PC-3 (cell line): Measurements from ENCODE around the gene SMAD3. TPM values are rescaled to one million over a fixed set of nuclear protein-coding genes. Genes with fewer than 3 reads are reported as not detected.

ENCODE experiments used
- ATAC-seq: fragments of 200-7000 bp; cut with Tn5 transposase; 2 replicates; pipeline ENCODE4 v1.9.1; 2020; ENCODE audit warnings: mild to moderate bottlenecking, moderate library complexity
- BruUV-seq: library from RNA; stranded (reverse); fragments of 400-500 nt; replicated peaks from 2 replicates; lab custom pipeline; 2021; lab: Mats Ljungman, UMichigan
- CTCF ChIA-PET: fragments of 300-600 bp; sonication (Branson Sonifier 250); formaldehyde crosslinking; loops from one replicate; lab custom pipeline; 2022; ENCODE audit warnings: antibody characterized with exemption; lab: Charles Lee
- POLR2A ChIA-PET: fragments of 300-600 bp; sonication (Branson Sonifier 250); formaldehyde crosslinking; loops from one replicate; lab custom pipeline; 2022; ENCODE audit warnings: antibody characterized with exemption; ENCODE audit not compliant: unreplicated experiment; lab: Charles Lee
- DNase-seq: peaks from one replicate; pipeline ENCODE4 v3.0.0-alpha.2; 2015
- H2AFZ ChIP-seq: fragments of 300-600 bp; sonication (generic); 2 replicates; pipeline ENCODE4 v1.6.0; 2016; ENCODE audit warnings: antibody characterized with exemption, low read length
- H3F3A ChIP-seq: fragments of 300-600 bp; sonication (generic); one replicate; pipeline ENCODE4 v1.6.0; 2017; ENCODE audit warnings: antibody characterized with exemption, low read length, control low read depth, mild to moderate bottlenecking; ENCODE audit not compliant: unreplicated experiment
- H3K27ac ChIP-seq: fragments of 300-600 bp; sonication (generic); 2 replicates; pipeline ENCODE4 v1.5.1; 2016; ENCODE audit warnings: mild to moderate bottlenecking, low read length
- H3K27me3 ChIP-seq: fragments of 300-600 bp; sonication (generic); 2 replicates; pipeline ENCODE4 v1.6.1; 2016; ENCODE audit warnings: low read length, mixed read lengths
- H3K36me3 ChIP-seq: fragments of 300-600 bp; sonication (generic); 2 replicates; pipeline ENCODE4 v1.6.1; 2016; ENCODE audit warnings: low read depth, mixed run types, low read length, mixed read lengths
- H3K4me1 ChIP-seq: fragments of 300-600 bp; sonication (generic); 2 replicates; pipeline ENCODE4 v1.5.1; 2016; ENCODE audit warnings: low read length; ENCODE audit not compliant: insufficient read depth
- H3K4me2 ChIP-seq: fragments of 300-600 bp; sonication (generic); 2 replicates; pipeline ENCODE4 v1.6.0; 2016; ENCODE audit warnings: low read length
- H3K4me3 ChIP-seq: fragments of 300-600 bp; sonication (generic); 2 replicates; pipeline ENCODE4 v1.5.1; 2016; ENCODE audit warnings: mild to moderate bottlenecking, low read length, mixed read lengths
- H3K79me2 ChIP-seq: fragments of 300-600 bp; sonication (generic); 2 replicates; pipeline ENCODE4 v1.6.1; 2017; ENCODE audit warnings: low read length, mixed read lengths
- H3K9ac ChIP-seq: fragments of 300-600 bp; sonication (generic); 2 replicates; pipeline ENCODE4 v1.6.0; 2016; ENCODE audit warnings: mild to moderate bottlenecking, low read length
- H3K9me2 ChIP-seq: fragments of 300-600 bp; sonication (generic); replicated peaks from 2 replicates; pipeline ENCODE4 v1.6.1; 2016; ENCODE audit warnings: mixed run types, low read length, mixed read lengths
- H3K9me3 ChIP-seq: fragments of 300-600 bp; sonication (generic); 2 replicates; pipeline ENCODE4 v1.6.1; 2016; ENCODE audit warnings: low read length, mixed read lengths
- H4K20me1 ChIP-seq: fragments of 300-600 bp; sonication (generic); 2 replicates; pipeline ENCODE4 v1.6.1; 2016; ENCODE audit warnings: low read length, mixed read lengths
- EZH2 ChIP-seq: fragments of 300-600 bp; sonication (generic); IDR thresholded peaks from one replicate; pipeline ENCODE4 v1.6.1; 2017; ENCODE audit warnings: antibody characterized with exemption, mild to moderate bottlenecking, low read length; ENCODE audit not compliant: unreplicated experiment
- EZH2phosphoT487 ChIP-seq: fragments of 300-600 bp; sonication (generic); IDR thresholded peaks from 2 replicates; pipeline ENCODE4 v1.6.1; 2018; ENCODE audit warnings: mild to moderate bottlenecking, antibody characterized with exemption, low read length, borderline replicate concordance
- intact Hi-C: fragments of 100-400 bp; cut with micrococcal nuclease; formaldehyde crosslinking; loops from 2 replicates; pipeline ENCODE4 v1.9.0; 2023
- total RNA-seq: library from RNA; depleted of rRNA; stranded (reverse); fragments of >200 nt; gene quantifications from 2 replicates; pipeline ENCODE4 v1.2.3, GENCODE V29; 2014
- TF ChIP-seq, protein P1 (sequence below): fragments of 300-600 bp; sonication (generic); conservative IDR thresholded peaks from 2 replicates; pipeline ENCODE4 v1.5.1; 2017; ENCODE audit warnings: antibody characterized with exemption, low read depth, mild to moderate bottlenecking, low read length

SMAD3 gene
- total RNA-seq, 1 experiment from 2014 or later = 75.6 TPM

DNA sequence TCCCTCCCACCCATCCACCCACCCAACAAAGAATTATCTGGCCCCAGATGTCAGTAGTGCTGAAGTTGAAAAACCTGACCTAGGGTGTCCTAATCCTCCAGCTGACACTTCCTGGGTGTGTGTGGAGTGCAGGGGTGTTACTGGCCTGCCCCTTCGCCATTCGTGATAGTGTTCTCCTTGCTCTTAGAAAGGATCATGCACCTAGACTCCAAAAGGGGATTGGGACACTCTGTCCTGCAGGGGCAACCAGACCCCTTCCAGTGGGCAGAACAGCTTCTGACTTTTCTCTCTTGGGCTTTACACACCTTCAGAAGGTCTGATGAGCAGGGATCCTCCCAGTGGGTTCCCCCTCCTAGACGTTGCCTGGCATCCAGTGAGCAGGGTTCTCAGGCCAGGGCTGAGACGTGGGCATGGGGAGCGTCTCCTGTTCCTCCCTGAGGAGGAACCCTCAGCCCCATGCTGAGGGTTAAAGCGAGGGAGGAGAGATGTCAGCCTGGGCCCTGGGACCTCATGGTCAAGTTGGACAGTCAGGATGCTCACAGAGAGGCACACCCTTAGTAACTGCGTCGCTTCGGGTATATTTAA lies 114.1 kb downstream of the SMAD3 start:
- Histone ChIP-seq H3K4me2 (no peak overlapping the region), H2AFZ (no peak overlapping the region), H3K4me1 (peaks cover 48% of the 10 kb centered on the region), H3K9me2 (no peaks in the 10 kb centered on the region), H3K9ac (no peak overlapping the region), H3K27me3 (no peaks in the 10 kb centered on the region), H3K9me3 (no peaks in the 10 kb centered on the region), H4K20me1 (no peaks in the 10 kb centered on the region), H3K79me2 (peaks cover 52% of the 10 kb centered on the region), H3F3A (peaks cover 2% of the 10 kb centered on the region), H3K36me3 (peaks cover 63% of the 10 kb centered on the region), H3K4me3 (no peak overlapping the region), H3K27ac (0 out of 2 replicates have a peak overlapping the region, but pooled peaks have one; percentile 9)
- TF ChIP-seq EZH2phosphoT487 (no peak), EZH2 (no peak)
- TF ChIP-seq, protein P1, sequence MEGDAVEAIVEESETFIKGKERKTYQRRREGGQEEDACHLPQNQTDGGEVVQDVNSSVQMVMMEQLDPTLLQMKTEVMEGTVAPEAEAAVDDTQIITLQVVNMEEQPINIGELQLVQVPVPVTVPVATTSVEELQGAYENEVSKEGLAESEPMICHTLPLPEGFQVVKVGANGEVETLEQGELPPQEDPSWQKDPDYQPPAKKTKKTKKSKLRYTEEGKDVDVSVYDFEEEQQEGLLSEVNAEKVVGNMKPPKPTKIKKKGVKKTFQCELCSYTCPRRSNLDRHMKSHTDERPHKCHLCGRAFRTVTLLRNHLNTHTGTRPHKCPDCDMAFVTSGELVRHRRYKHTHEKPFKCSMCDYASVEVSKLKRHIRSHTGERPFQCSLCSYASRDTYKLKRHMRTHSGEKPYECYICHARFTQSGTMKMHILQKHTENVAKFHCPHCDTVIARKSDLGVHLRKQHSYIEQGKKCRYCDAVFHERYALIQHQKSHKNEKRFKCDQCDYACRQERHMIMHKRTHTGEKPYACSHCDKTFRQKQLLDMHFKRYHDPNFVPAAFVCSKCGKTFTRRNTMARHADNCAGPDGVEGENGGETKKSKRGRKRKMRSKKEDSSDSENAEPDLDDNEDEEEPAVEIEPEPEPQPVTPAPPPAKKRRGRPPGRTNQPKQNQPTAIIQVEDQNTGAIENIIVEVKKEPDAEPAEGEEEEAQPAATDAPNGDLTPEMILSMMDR = no peak
- ATAC-seq = no peak
- ChIA-PET POLR2A (interaction anchor here (0.5 kb wide), 1 partner anchor 54 kb away, joined by 3 read pairs; no protein-coding TSS in a partner anchor), CTCF (no interaction called here)
- no peak for DNase-seq
- intact Hi-C loops = no loop called here
- no TSS peak for BruUV-seq

DNA sequence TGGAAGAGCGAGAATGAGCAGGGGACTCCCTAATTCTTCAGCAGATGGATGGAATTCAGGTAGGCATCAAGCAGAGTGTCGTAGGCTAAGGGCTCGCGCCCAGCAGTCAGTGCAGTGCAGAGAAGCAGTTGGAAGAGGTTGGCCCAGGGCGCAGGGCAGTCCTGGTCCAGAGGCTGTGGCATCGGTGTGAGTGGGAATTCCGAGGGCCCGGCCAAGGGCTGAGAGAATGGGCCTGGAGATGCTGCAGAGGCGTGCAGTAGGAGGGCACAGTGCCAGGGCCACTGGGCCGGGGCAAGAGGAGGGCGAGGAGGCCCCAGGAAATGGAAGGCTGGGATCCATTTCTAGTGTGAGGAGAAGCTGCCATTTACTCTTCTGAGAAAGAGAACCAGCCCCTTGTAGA lies 114.6 kb downstream of the SMAD3 start:
- no peaks in the 10 kb centered on the region for H3F3A ChIP-seq
- intact Hi-C loops = no loop called here
- peaks cover 52% of the 10 kb centered on the region for H3K79me2 ChIP-seq
- no peaks in the 10 kb centered on the region for H3K9me2 ChIP-seq
- H3K9ac ChIP-seq = no peak overlapping the region
- H3K27me3 ChIP-seq = no peaks in the 10 kb centered on the region
- POLR2A ChIA-PET = no interaction called here
- H3K4me1 ChIP-seq = peaks cover 44% of the 10 kb centered on the region
- H3K9me3 ChIP-seq = no peaks in the 10 kb centered on the region
- H3K4me3 ChIP-seq = no peak overlapping the region
- TF ChIP-seq EZH2 (no peak), EZH2phosphoT487 (no peak)
- TF ChIP-seq, protein P1 = no peak
- 0 out of 2 replicates have a peak overlapping the region, but pooled peaks have one; percentile 9 for H3K27ac ChIP-seq
- no peak overlapping the region for H3K4me2 ChIP-seq
- H4K20me1 ChIP-seq = no peaks in the 10 kb centered on the region
- ATAC-seq = no peak
- no peak for DNase-seq
- no TSS peak for BruUV-seq
- CTCF ChIA-PET = no interaction called here
- H3K36me3 ChIP-seq = peaks cover 68% of the 10 kb centered on the region
- no peak overlapping the region for H2AFZ ChIP-seq

DNA sequence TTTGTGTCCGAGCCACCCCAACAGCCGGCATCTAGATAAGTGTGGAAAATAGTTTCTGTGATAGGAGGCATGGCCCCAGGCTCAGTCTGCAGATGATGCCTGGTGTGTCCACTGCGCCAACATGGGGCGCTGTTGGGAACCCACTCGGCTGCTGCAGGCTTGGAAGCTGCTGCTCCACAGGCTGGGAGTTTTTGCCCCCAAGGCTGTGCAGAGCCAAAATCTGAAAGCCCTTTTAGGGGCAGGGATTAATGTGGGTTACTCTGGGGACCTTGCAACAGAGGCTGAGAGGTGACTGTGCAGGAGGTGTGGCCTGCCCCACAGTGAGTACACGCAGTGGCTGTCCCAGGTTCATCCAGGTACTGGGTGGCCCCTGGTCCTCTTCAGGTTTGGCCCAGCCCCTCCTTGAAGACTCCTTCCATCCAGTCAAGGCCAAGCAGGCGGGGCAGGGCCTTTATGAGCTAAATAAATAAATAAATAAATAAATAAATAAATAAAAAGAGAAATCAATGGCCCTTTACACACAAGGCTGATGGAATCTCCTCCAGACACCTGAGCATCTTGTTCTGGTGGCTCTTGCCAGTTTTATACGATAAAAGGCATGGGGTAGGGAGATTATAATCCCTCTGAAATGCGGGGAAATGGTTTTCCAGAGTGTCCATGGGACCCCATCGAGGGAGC lies 115.3 kb downstream of the SMAD3 start:
- peaks cover 46% of the 10 kb centered on the region for H3K79me2 ChIP-seq
- H4K20me1 ChIP-seq = no peaks in the 10 kb centered on the region
- POLR2A ChIA-PET = no interaction called here
- no peaks in the 10 kb centered on the region for H3K9me2 ChIP-seq
- no TSS peak for BruUV-seq
- H3F3A ChIP-seq = no peaks in the 10 kb centered on the region
- H2AFZ ChIP-seq = no peak overlapping the region
- no peak overlapping the region for H3K4me3 ChIP-seq
- no peak overlapping the region for H3K27ac ChIP-seq
- CTCF ChIA-PET = no interaction called here
- intact Hi-C loops = no loop called here
- no peaks in the 10 kb centered on the region for H3K9me3 ChIP-seq
- TF ChIP-seq EZH2 = no peak
- TF ChIP-seq, protein P1 = 0 out of 2 replicates have a peak, but pooled peaks have one; percentile 15
- peaks cover 38% of the 10 kb centered on the region for H3K4me1 ChIP-seq
- H3K27me3 ChIP-seq = no peaks in the 10 kb centered on the region
- H3K4me2 ChIP-seq = no peak overlapping the region
- H3K9ac ChIP-seq = no peak overlapping the region
- ATAC-seq = no peak
- no peak for DNase-seq
- peaks cover 68% of the 10 kb centered on the region for H3K36me3 ChIP-seq
